ACHN (cell line): Measurements from ENCODE around the gene THAP7.
"Not testable (repeated sequence)": the region's sequence is repeated elsewhere in the genome, so short reads cannot be mapped to it uniquely, and the experiment has no call there.

Experiments used
- DNase-seq: peaks from one replicate; pipeline ENCODE4 v3.0.0-alpha.2; 2015
- in situ Hi-C: cut with HindIII; loops from 2 replicates; pipeline ENCODE4 v1.10.0; 2017; ENCODE audit warnings: low sequenced_read_pairs, low pct_ligation_motif_present, low pct_unique_long_range_greater_than_20kb

The THAP7 gene, protein sequence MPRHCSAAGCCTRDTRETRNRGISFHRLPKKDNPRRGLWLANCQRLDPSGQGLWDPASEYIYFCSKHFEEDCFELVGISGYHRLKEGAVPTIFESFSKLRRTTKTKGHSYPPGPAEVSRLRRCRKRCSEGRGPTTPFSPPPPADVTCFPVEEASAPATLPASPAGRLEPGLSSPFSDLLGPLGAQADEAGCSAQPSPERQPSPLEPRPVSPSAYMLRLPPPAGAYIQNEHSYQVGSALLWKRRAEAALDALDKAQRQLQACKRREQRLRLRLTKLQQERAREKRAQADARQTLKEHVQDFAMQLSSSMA

DNA sequence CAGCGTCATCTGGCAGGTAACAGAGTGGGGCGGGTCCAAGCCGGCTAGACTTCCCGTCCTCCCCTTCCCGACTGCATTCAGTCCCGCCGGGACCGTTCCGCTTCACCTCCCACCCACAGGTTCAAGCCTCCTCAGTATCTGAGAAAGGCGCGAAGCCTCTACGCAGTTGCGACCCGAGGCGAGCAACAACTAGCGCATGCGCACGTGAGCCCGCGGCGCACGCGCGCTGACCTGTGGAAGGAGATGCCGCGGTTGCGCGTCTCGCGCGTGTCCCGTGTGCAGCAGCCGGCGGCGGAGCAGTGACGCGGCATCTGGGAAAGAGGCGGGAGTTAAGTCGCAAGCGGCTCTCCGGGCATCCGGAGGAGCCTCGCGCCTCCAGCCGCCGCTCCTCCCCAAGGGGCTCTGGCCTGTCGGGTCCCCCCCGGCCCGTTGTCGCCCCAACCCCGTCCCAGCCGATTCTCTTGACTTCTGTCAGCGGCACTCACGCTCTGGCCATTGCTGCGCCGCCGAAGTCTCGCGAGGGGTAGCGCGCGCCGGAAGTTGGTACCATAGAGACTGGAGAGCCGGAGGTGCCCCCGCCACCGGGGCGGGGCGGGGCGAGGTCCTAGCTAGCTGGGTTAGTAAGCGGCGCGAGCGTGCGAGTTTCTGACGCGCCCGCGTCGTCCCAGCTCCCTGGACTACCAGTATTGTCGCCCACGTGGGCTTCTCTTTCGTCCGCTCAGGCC, at the start of gene THAP7:
THAP7 (minus strand) TSS at position 518 of the 725 bp plus-strand sequence; CDS start at position 311, 207 bp downstream.
- in situ Hi-C loops: no loop called here
- DNase-seq: peak; percentile 93

DNA sequence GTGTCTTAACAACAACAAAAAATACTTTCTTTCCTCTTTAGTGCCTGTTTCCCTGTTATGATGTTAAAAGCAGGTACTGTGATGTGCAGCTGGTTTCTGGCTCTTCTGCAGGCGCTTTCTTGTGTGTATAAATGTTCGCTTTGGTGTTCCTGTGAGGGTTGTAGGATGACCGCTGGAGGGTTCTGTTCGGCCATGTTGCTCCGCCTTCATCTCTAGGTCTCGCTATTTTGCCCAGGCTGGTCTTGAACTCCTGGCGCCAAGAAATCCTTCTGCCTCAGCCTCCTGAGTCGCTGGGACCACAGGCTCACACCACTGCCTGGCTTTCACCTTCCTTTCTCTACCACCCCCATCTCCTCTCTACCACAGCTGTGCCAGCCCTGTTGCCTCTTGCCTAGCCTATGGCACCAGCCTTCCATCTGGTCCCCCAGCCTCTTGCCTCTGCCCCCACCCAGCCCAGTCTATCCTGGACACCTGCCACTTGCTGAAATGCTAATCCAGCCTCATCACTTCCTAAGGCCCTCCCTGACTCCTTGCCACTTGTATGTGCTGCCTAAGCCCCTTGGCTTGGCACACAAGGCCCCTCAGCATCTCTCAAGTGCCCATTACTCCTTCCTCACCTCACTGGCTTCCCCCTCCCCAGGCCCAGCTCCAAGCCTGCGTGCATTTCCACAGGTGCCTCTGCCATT, 49.4 kb upstream of the THAP7 start:
- no peak for DNase-seq
- in situ Hi-C loops: no loop called here

DNA sequence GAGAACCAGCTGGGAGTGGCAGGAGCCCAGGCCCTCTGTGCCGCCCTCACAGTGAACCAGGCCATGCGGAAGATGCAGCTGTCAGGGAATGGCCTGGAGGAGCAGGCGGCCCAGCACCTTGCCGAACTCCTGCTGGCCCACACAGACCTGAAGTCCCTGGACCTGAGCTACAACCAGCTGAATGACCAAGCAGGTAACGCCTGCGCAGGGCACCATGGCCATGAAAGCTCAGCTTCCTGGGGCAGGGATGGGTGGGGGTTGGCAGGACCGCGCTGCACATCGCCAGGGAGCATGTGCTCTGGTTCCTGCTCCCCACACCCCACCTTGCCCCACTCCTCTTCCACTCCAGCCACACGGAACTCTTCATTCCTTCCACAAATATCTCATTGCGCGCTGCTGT, 47.0 kb upstream of the THAP7 start:
- DNase-seq, in situ Hi-C loops: not testable (repeated sequence)

DNA sequence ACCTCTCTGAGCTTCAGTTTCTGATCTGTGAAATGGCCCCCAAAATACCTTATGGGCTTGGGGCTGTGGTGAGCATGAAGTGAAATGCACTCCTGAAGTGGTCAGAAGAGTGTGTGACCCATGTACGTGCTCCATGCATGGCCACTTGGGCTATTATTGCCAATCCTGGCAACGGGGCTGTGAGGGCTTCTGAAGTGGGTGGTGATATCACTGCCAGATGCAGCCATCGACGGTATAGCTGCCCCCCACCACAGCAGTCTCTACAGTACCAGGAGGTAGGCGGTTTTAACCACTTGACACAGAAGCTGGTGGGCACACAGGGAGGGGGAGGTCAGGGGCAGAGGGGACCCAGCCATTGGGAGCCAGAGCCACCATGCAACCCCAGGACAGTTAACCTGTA, 46.5 kb upstream of the THAP7 start:
- in situ Hi-C loops, DNase-seq: not testable (repeated sequence)

DNA sequence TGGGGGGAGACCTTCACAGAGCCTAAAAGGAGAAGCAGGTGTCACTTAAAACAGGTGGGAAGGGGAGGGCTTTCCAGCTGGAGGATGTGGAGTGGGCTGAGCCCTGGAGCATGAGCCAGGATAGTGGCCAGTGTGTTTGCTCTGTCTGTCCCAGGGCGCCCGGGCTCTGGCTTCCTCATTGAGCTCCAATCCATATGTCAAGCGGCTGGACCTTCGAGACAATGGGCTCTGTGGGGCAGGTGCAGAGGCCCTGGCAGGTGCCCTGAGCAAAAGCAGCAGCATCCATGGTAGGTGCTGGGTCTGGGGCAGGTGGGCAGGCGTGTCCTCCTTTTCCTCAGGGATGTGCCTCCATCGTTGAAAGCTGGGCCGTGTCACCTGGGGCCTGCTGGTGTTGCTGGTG, 45.8 kb upstream of the THAP7 start:
- no peak for DNase-seq
- in situ Hi-C loops: no loop called here

DNA sequence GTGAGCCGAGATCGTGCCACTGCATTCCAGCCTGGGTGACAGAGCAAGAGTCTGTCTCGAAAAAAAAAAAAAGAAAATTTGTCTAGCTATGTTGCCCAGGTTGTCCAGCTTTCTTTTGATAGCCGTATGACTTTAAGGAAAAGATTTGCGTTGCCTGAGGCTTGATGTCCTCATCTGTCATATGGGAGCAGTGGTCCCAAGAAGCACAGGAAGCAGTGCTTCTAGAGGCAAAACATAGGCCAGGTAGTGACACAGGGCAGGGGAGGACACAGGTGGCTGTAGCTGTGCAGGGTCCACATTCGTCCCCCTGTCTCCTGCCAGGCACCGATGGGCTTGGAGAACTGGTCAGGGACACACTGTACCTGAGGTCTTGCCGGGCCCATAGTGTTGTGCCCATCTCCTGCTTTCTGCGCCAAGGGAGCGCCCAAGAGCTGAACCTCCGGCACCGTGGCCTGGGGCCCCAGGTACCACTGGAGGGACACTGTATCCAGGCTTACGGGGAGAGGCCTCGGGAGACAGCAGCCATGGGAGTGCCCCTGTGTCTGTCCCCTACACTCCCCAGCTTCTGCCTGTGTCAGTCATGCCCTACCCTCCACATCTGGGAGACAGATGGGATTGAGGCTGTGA, 45.2 kb upstream of the THAP7 start:
- DNase-seq: no peak
- in situ Hi-C loops: no loop called here

DNA sequence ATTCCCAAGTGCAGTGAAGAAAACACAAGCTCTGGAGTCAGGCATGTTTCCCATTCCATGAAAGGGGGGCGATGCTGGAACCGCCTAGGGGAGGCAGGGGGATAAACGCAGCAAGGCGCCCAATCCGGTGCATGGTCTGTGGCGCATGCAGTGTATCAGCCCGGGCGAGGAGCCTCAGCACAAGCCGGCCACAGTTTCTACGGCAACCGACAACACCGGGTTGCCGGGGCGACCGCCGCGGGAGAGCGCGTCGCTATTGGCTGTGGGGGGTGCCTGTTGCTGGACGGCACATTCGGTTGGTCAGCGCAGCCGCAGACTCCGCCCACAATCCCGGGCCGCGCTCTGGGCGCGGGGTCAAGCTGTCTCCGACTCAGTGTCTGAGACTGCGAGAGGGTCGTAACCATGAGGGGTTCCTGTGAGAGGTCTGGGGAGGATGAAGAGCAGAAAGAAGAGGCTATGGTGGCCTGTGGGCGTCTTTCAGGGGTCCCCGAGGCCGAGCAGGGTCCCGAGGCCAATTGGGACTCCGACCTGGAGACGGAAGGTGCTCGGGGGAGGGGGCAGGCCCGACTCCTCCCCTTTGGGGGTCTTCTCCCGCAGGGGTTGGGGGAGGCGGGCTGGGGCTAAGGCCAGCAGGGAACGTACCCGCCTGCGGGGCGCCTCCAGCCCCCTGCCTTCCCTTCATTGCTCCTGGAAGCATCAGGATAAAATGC, 43.8 kb upstream of the THAP7 start, which contains the start of gene LRRC74B:
LRRC74B (plus strand) TSS at position 362 of the 710 bp plus-strand sequence; CDS start at position 403, 41 bp downstream.
- in situ Hi-C loops: no loop called here
- DNase-seq: peak; percentile 87

DNA sequence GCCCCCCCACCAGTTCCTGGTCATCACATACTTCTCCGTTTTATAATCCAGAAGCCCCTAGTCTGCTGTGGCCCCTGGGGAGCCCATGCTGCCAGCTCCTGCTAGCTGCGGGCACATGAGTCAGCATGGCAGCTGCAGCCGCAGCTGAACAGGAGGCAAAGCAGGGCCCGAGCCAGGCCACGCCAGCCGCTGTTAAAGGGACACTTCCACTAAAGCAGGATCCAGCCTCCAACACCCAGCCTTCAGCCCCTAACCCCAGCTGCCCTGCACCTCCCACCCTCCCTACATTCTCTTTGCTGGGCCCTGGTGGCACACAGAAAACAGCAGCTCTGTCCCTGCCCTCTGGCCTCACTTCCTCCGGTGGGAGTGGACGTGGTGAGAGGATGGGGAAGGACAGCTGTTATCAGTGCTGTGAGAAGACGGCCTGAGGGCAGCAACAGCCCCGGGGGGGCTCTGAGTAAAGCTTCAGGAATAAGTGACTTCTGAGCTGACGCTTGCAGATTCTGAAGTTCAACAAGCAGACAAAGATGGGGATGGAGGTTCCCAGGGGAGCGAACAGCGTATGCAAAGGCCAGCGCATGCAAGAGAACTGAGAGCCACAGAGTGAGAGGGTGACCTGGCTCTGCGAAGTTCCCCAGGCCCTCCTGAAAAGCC, 43.1 kb upstream of the THAP7 start:
- in situ Hi-C loops: no loop called here
- DNase-seq: peak; percentile 37

DNA sequence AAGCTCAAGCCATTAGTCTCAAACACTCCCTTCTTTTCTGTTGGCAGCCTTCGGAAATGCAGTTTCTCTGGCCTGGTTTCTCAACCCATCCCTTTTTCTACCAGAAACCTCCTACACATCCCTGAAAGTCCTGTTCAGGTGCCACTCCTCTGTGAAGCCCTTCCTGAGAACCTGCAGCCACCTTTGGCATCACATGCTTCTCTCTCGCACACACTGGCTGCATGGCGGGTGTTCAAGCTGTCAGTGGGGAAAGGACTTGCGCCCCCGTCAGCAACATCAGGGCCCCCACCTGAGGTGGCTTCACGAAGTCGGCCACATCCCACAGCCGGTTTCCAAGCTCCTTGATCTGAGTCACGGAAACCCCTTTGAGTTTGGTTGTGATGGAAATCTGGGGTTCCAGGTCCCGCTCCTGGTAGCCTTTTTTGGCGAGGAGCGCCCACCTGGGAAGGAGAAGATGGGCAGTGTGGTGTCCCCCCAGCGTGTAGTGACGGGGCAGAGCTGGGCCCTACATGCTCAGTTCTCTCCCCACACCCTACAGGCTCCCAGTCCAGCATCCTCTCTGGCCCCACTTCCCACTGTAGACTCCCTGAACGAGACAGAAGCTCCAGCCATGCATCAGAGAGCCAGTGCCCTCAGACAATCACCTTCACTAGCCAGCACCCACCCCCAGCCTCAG, 42.1 kb upstream of the THAP7 start:
- in situ Hi-C loops: no loop called here
- no peak for DNase-seq

DNA sequence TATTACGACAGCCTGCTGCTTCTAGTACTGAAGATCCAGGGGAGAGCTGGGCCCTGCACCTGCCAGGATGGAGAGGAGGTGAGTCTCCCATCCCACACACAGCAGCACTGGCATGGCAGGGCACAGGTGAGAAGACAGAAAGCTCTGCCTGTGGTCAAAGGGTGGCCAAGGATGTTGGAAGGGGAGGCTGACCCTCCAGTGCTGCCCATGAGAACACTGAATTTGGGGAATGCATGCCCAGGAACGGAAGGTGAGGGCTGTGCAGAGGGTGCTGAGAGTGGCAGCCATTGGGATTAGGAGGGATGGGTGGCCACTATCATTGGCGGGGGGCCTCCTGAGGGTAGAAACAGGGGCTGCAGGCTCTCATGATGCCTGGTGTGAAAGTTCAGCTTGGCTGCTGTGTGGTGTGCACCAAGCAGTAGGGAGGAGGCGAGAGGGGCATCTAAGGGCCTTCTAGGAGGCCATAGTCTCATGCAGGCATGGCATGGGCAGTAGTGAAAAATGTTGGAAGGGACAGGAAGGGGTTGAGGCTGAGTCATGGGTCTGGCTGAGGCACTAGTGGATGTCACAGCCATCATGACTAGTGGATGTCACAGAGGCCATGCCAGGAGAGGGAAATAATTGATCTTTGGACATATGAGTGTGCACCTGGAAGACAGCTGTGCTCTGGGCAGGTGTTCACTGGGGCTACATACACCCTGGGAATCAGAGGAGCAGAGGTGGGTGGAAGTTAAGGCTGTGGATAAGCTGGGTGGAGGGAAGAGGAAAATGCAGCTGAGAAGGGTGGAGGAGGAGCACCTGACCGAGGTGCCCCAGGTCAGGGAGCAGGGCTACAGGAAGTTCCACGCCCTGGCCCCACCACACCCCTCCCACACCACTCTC, 41.3 kb upstream of the THAP7 start:
- in situ Hi-C loops: no loop called here
- DNase-seq: no peak

DNA sequence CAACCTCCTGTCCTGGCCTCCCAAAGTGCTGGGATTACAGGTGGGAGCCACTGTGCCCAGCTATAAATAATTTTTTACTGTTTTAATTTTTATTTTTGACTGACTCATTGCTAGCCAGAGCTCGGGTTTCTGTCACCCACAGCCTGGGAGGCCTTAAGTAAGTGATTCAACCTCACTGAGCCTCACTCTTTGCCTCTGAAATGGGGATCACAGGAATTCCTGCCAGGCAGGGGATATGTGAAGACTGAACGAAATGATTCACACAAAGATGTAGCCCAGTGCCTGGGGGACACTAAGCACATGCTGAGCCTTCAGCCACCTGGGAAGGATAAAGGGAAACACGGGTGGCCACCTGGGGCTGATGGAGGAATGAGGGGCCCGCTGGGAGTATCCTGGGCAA, 40.0 kb upstream of the THAP7 start:
- DNase-seq: no peak
- in situ Hi-C loops: no loop called here

DNA sequence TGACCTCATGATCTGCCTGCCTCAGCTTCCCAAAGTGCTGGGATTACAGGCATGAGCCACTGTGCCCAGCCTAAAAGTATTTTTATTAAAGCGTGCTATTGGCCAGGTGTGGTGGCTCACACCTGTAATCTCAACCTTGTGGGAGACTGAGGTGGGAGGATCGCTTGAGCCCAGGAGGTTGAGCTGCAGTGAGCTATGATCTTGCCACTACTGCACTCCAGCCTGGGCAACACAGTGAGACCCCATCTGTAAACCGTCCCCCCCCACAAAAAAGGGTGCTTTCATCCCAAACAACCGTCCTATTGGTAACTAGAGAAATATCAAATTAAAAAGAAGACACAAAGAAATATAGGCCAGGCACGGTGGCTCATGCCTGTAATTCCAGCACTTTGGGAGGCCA, 37.2 kb upstream of the THAP7 start:
- DNase-seq, in situ Hi-C loops: not testable (repeated sequence)

DNA sequence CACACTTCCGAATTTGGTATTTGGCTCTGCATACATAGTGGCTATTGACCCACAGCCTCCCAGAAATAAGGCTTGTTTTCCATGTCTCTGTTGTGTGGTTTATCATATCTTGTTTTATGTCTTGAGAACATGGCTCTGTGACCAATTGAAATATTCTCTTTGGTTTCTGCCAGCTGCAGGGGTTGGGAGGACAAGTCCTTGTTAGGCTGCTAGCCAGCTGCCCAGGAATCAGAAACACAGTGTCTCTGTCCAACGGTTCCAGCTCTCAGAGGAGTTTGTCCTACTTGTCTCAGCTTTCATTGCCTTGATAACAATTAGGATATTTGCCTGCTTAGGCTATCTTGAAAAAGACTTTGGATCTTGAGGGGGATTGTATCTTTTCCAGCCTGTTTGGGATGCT, 36.5 kb upstream of the THAP7 start:
- in situ Hi-C loops: no loop called here
- no peak for DNase-seq

DNA sequence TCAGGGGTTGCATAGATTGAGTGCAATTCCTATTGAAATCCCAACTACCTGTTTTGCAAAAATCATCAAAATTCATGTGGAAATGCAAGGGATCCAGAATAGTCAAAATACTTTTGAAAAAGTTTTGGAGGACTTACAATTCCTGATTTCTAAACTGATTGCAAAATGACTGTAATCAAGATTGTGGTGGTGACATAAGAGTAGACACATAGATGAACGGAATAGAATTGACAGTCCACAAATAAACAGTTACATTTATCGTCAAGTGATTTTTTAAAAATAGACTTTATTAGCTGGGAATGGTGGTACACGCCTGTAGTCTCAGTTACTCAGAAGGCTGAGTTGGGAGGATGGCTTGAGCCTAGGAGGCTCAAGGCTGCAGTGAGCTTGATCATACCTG, 33.1 kb upstream of the THAP7 start:
- in situ Hi-C loops: no loop called here
- no peak for DNase-seq

DNA sequence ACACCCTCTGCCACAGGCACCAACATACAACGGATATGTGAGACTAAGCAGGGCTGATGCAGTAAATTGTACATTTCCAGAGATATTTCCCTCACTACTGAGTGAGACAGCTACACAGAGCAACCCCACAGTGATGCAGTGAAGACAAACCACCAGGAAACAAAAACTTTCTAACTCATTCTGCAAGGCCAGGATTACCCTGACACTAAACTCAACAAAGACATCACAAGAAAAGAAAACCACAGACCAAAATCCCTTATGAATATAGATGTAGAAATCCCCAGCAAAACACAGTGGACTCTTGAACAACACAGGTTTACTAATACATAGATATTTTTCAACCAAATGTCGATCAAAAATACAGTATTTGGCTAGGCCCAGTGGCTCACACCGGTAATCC, 32.0 kb upstream of the THAP7 start:
- in situ Hi-C loops: no loop called here

DNA sequence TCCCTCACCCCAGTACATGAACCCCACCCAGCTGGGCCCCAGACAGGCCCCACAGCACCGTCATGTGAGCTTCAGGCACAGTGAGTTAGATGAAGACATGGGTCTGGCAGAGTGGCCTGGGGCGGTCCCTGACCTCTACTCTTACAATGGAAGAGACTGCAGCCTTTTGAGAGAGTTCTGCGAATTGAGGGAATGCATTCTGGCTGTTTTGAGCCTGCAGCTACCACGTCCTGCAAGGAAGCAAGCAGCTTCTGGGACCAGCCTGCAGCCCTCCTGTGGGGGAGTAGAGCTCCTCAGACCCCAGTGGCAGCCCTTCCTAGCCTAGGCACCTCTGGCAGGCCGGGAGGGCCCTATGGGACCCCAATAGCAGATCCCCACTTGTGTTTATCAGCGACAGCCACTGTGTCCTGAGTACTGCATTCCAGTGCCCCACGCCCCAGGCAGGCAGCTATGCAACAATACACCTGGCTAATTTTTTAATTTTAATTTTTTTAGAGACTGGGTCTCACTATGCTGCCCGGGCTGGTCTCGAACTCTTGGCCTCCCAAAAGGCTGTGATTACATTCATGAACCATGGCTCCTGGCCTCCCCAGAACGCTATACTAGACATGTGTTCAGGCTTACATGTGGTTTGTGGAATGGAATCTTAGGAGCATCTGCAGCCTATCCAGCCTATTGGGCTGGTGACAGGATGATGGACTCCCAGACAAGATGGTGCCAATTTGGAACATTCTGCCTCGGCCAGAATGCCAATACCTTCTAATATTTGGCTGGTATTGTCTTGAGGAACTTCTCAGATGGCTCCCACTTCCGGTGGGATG, 31.2 kb upstream of the THAP7 start:
- DNase-seq: no peak
- in situ Hi-C loops: no loop called here

More for the DNA sequence above, 32.0 kb upstream of the THAP7 start:
- DNase-seq: no peak
